ENCODE results near the gene MXRA8. TPM values are rescaled to one million over a fixed set of nuclear protein-coding genes. Genes with fewer than 3 reads are reported as not detected.
A peak's percentile ranks its signal among the peaks of the same experiment; 100 is the strongest.

Gene MXRA8
- total and polyA plus RNA-seq, 9 of the 15 experiments (the other 6 are each of a cell fraction or from before 2014, with no cell fraction given) = 0.66 to 11.3 (median 6.3) TPM

DNA sequence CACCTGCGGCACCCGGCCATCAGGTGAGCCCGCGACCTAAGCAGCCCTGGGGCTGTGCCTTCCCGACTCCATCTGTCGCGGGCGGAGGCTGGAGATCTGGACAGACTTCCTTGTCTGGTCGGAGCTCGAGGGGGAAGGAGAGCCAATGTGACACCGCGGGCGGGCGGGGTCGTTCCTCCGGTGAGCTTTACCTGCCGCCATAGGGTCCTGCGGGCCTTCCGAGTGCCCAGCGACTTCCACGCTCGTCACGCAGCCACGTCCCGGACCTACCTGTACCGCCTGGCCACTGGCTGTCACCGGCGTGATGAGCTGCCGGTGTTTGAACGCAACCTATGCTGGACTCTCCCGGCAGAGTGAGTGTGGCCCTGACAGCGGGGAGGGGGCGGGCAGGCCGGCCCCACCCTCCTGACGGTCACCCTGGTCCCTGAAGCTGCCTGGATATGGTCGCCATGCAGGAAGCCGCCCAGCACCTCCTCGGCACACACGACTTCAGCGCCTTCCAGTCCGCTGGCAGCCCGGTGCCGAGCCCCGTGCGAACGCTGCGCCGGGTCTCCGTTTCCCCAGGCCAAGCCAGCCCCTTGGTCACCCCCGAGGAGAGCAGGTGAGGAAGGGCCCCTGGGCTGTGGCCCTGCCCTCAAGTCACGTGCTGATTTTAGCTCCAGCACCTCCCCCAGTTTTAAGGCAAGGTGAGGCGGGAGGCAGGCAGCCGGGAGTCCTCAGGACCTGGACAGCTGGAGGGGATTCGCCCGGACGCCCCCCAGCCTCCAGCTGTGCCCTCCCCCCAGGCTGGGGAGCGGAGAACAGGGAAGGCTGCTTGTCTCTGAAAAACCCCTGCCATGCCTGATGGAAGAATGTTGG lies 48.9 kb downstream of the MXRA8 start (continued):
- TF ChIP-seq, protein P1, sequence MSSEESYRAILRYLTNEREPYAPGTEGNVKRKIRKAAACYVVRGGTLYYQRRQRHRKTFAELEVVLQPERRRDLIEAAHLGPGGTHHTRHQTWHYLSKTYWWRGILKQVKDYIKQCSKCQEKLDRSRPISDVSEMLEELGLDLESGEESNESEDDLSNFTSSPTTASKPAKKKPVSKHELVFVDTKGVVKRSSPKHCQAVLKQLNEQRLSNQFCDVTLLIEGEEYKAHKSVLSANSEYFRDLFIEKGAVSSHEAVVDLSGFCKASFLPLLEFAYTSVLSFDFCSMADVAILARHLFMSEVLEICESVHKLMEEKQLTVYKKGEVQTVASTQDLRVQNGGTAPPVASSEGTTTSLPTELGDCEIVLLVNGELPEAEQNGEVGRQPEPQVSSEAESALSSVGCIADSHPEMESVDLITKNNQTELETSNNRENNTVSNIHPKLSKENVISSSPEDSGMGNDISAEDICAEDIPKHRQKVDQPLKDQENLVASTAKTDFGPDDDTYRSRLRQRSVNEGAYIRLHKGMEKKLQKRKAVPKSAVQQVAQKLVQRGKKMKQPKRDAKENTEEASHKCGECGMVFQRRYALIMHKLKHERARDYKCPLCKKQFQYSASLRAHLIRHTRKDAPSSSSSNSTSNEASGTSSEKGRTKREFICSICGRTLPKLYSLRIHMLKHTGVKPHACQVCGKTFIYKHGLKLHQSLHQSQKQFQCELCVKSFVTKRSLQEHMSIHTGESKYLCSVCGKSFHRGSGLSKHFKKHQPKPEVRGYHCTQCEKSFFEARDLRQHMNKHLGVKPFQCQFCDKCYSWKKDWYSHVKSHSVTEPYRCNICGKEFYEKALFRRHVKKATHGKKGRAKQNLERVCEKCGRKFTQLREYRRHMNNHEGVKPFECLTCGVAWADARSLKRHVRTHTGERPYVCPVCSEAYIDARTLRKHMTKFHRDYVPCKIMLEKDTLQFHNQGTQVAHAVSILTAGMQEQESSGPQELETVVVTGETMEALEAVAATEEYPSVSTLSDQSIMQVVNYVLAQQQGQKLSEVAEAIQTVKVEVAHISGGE (CRISPR knock-in tag; IDR thresholded peaks at IDR 0.05) = peak in 2 of 3 experiments; percentile 50 to 84; a peak in 3 of 6 replicates
- TF ChIP-seq GABPB1 (CRISPR knock-in tag; IDR thresholded peaks at IDR 0.05) = peak; percentile 15; the same call in 1 of the 2 replicates
- no peak for TF ChIP-seq GTF2E2 (tag; IDR thresholded peaks at IDR 0.05)
- TF ChIP-seq, protein P2, sequence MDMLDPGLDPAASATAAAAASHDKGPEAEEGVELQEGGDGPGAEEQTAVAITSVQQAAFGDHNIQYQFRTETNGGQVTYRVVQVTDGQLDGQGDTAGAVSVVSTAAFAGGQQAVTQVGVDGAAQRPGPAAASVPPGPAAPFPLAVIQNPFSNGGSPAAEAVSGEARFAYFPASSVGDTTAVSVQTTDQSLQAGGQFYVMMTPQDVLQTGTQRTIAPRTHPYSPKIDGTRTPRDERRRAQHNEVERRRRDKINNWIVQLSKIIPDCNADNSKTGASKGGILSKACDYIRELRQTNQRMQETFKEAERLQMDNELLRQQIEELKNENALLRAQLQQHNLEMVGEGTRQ (CRISPR knock-in tag; IDR thresholded peaks at IDR 0.05) = peak; percentile 88
- no peak for TF ChIP-seq ESRRB (CRISPR knock-in tag; IDR thresholded peaks at IDR 0.05; ENCODE audit: borderline replicate concordance)
- TF ChIP-seq, protein P3, sequence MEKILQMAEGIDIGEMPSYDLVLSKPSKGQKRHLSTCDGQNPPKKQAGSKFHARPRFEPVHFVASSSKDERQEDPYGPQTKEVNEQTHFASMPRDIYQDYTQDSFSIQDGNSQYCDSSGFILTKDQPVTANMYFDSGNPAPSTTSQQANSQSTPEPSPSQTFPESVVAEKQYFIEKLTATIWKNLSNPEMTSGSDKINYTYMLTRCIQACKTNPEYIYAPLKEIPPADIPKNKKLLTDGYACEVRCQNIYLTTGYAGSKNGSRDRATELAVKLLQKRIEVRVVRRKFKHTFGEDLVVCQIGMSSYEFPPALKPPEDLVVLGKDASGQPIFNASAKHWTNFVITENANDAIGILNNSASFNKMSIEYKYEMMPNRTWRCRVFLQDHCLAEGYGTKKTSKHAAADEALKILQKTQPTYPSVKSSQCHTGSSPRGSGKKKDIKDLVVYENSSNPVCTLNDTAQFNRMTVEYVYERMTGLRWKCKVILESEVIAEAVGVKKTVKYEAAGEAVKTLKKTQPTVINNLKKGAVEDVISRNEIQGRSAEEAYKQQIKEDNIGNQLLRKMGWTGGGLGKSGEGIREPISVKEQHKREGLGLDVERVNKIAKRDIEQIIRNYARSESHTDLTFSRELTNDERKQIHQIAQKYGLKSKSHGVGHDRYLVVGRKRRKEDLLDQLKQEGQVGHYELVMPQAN (IDR thresholded peaks at IDR 0.05; ENCODE audit: borderline replicate concordance) = 0 out of 2 replicates have a peak, but pooled peaks have one; percentile 9
- TF ChIP-seq CBFA2T2 (conservative IDR thresholded peaks at IDR 0.05) = peak; percentile 43
- TF ChIP-seq KDM4B (IDR thresholded peaks at IDR 0.05; ENCODE audit: borderline replicate concordance in 2 of 2, low read depth in 1 of 2) = 0 out of 4 replicates have a peak, but pooled peaks of 1 of the 2 experiments have one; percentile 3
- TF ChIP-seq ZNF696 (CRISPR knock-in tag; conservative IDR thresholded peaks at IDR 0.05) = no peak
- no peak for TF ChIP-seq PPARD (CRISPR knock-in tag; IDR thresholded peaks at IDR 0.05)
- TF ChIP-seq, protein P4, sequence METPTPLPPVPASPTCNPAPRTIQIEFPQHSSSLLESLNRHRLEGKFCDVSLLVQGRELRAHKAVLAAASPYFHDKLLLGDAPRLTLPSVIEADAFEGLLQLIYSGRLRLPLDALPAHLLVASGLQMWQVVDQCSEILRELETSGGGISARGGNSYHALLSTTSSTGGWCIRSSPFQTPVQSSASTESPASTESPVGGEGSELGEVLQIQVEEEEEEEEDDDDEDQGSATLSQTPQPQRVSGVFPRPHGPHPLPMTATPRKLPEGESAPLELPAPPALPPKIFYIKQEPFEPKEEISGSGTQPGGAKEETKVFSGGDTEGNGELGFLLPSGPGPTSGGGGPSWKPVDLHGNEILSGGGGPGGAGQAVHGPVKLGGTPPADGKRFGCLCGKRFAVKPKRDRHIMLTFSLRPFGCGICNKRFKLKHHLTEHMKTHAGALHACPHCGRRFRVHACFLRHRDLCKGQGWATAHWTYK (CRISPR knock-in tag; IDR thresholded peaks at IDR 0.05) = no peak
- peak; percentile 15; the same call in 1 of the 2 replicates for TF ChIP-seq CBFB (CRISPR knock-in tag; IDR thresholded peaks at IDR 0.05)
- TF ChIP-seq PHB2 (IDR thresholded peaks at IDR 0.05; ENCODE audit: low read depth) = no peak
- peak; percentile 1 for TF ChIP-seq ZNF146 (CRISPR knock-in tag; IDR thresholded peaks at IDR 0.05; ENCODE audit: unreplicated experiment)
